GM18505 (cell line): ENCODE data around the gene PANX2.

ENCODE experiments used
- ATAC-seq: cut with Tn5 transposase; IDR thresholded peaks from one replicate; pipeline ENCODE4 v1.9.1; 2021; ENCODE audit not compliant: unreplicated experiment
- POLR2A ChIP-seq: IDR thresholded peaks from 4 replicates; pipeline ENCODE4 v1.6.1; 2011; ENCODE audit warnings: borderline replicate concordance; ENCODE audit not compliant: insufficient read depth, insufficient read length; ENCODE audit errors: extremely low read depth

Gene PANX2

DNA sequence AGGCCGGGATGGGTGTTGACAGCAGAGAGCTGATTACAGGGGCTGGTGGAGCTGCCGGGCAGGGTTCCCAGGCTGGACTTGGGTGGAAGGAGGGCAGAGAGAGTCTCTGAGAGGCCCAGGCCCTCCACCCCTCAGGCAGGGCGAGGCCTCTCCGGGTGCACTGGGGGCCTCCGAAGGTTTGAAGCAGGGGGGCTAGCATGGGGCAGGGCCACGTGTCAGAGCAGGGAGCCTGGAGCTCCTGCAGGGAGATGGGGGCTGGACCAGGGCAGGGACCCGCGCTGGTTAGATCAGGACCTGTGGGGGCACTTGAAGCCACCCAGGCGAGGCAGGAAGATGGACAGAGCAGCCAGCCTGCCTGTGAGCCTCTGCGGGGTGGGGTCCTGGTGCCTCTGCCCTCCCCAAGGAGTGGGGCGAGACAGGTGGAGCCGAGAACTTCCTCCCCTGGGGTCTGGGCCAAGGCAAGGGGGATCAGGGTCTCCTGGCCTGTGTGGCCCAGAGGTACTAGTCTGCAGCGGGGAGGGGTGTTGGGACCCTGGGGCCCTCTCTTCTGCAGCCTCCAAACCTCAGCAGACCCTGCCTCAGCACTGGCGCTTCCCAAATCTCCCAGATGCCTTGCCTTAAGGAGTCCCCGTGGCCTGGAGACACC is 911 bp downstream of the PANX2 start:
- no peak for TF ChIP-seq POLR2A
- ATAC-seq = no peak

DNA sequence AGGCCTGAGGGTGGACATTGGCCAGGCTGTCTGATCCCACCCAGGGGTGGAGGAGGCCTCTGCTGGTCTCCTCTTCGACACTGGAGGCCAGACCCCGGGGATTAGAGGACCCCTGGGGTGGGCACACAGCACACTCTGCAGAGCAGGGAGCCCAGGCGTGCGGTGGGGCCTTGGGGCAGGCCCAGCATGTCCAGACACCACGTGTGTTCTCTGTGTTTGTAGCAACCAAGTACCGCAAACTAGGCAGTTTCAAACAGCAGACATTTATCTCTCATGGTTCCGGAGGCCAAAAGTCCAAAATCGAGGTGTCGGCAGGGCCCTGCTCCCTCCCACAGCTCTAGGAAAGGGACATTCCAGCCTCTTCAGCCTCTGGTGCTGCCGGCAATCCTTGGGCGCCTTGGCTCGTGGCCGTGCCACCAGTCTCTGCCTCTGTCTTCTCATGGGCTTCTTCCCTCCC is 1.5 kb downstream of the PANX2 start:
- no peak for ATAC-seq
- no peak for TF ChIP-seq POLR2A

DNA sequence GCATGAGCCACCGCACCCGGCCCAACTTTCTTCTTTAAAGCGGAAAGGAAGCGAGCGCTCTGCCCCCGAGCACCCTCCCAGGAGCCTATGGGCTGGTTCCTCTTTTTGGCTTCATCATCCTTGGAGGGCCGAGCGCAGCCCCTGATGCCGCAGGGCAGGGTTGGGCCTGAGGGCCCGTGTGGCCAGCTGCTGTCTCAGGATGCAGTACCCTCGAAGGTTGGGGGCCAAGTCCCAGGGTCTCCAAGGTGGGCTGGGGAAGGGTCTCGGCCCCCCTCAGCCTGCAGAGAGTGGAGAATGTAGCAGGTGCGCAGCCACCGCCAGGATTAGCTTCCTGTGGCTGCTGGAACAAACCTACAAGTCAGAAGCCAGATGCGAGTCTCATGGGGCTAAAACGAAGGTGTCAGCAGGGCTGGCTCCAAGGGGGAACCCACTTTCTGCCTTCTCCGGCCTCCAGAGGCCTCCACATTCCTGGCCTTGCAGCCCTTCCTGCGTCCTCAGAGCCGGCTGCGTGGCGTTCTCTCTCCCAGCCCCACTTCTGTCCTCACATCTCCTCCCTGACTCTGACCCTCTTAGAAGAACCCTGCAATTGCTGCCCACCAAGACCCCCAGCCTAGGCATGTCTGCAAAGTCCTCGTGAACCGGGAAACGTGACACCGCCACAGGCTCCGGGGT is 2.9 kb downstream of the PANX2 start:
- TF ChIP-seq POLR2A = no peak
- no peak for ATAC-seq

GRCh38 chr22:50173983-50174355 is 3.4 kb downstream of the PANX2 start:
- no peak for ATAC-seq
- TF ChIP-seq POLR2A = no peak

GRCh38 chr22:50174382-50175190 is 4.1 kb downstream of the PANX2 start:
- TF ChIP-seq POLR2A = no peak
- no peak for ATAC-seq

- no peak for ATAC-seq
- TF ChIP-seq POLR2A = no peak
These were observed 4.6 kb downstream of the PANX2 start for GRCh38 chr22:50175191-50175461.

DNA sequence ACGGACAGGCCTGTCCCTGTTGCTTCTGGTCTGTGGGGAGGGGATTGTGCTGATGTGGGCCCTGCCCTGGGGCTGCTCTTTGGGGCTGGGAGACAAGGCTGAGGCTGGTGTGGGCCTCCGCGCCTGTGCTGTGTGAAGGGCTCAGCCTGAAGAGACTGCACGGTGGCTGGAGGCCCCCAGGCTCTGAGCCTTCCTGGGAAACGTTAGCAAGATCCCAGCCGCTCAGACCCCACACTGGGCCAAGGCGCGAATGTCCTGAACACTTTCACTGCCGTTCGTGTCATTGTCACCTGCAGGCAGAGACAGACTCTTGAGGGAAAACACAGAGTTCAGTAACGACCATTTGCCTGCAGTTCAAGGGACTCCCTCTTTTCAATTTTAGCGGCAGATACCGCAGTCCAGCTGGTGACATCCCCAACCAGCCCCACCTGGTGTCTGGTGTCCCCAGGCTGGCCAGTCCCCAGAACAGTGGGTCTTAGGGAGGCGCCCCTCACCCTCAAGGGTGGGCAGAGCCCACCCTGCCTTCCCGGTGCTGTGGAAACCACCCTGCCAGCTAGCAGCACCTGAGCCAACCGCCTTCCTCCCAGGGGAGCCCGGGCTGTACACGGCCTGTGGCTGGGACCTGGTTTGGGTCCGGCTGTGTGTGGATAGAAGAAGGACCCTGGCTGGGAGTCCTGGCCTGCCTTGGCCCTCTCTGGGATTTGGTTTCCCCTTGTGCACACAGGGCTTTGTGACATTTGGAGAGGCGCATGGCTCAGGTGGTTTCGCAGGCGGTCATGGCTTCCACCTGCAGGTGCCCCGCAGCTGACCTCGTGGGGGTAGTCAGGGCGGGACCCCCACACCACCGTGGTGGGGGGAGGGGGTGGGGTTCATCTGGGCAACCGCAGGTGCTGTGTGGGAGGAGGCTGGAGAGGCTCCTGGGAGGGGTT is 5.7 kb downstream of the PANX2 start:
- TF ChIP-seq POLR2A = no peak
- ATAC-seq = no peak

- TF ChIP-seq POLR2A = no peak
- ATAC-seq = no peak
These were observed 6.5 kb downstream of the PANX2 start for GRCh38 chr22:50176850-50177536.

DNA sequence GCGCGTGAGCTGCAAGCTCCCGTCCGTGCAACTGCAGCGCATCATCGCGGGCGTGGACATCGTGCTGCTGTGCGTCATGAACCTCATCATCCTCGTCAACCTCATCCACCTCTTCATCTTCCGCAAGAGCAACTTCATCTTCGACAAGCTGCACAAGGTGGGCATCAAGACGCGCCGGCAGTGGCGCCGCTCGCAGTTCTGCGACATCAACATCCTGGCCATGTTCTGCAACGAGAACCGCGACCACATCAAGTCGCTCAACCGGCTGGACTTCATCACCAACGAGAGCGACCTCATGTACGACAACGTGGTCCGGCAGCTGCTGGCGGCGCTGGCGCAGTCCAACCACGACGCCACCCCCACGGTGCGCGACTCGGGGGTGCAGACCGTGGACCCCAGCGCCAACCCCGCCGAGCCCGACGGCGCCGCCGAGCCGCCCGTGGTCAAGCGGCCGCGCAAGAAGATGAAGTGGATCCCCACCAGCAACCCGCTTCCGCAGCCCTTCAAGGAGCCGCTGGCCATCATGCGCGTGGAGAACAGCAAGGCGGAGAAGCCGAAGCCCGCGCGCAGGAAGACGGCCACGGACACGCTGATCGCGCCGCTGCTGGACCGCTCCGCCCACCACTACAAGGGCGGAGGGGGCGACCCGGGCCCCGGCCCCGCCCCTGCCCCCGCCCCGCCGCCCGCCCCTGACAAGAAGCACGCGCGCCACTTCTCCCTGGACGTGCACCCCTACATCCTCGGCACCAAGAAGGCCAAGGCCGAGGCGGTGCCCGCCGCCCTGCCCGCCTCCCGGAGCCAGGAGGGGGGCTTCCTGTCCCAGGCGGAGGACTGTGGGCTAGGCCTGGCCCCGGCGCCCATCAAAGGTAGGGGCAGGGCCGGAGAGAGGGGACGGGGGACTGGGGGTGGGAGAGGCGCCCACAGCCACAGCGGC is 7.3 kb downstream of the PANX2 start:
- no peak for ATAC-seq

DNA sequence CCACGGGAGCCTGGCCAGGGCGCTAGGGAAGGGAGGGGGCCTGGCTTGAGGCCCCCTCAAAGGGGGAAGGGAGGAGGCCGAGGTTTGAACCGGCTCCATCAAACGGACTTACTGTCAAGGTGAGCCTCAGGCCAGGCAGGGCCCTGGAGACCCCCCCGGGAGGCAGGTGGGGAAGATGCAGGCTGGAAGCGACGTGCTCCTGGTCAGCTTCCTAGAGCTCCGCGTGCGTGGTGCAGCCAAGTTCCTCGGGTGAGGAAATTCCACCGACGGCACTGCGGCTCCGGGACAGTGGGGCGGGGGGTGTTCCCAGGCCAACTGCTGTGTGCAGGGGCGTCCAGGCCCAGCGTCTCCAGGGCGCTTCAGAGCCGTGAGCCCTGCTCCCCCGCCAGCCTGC is 7.9 kb downstream of the PANX2 start:
- TF ChIP-seq POLR2A = no peak
- ATAC-seq = no peak

More for the DNA sequence above, 7.3 kb downstream of the PANX2 start:
- TF ChIP-seq POLR2A = no peak
